K562 (cell line): ENCODE data around the gene SPINT1. TPM values are rescaled to one million over a fixed set of nuclear protein-coding genes. Genes with fewer than 3 reads are reported as not detected.

Experiments used
- CREB1 ChIP-seq, 2 experiments: sonication (generic) in 1 of 2; formaldehyde crosslinking in 1 of 2; IDR thresholded peaks; 2 replicates each; pipeline versions ENCODE4 v1.6.1 to v1.8.0; 2012 to 2022; ENCODE audit warnings: inconsistent platforms in 1 of 2, mild to moderate bottlenecking in 1 of 2, missing genetic modification reagents in 1 of 2, moderate library complexity in 1 of 2
- CTCF ChIP-seq, 3 experiments: IDR thresholded peaks in 2 of 3; conservative IDR thresholded peaks in 1 of 3; 2 replicates each; pipeline ENCODE4 v1.5.1; 2011 to 2012; ENCODE audit warnings: low read length in 3 of 3, mild to moderate bottlenecking in 3 of 3, control low read depth in 2 of 3, improper control_type of control experiment in 1 of 3, inconsistent platforms in 1 of 3, low read depth in 1 of 3, mixed read lengths in 1 of 3, moderate library complexity in 1 of 3; ENCODE audit not compliant: insufficient read depth in 2 of 3
- DEAF1 ChIP-seq: fragments of 450-650 bp; formaldehyde crosslinking; IDR thresholded peaks from 2 replicates; pipeline ENCODE4 v1.4.0; 2020; ENCODE audit warnings: mild to moderate bottlenecking, moderate library complexity
- HMG20B ChIP-seq: fragments of 250-450 bp; sonication (Bioruptor Pico); IDR thresholded peaks from 2 replicates; pipeline ENCODE4 v1.5.0; 2021; ENCODE audit warnings: mild to moderate bottlenecking
- IRF9 ChIP-seq: fragments of 450-650 bp; IDR thresholded peaks from 2 replicates; pipeline ENCODE4 v1.6.1; 2016; ENCODE audit warnings: missing biosample characterization, missing genetic modification characterization
- KDM1A ChIP-seq, 2 experiments: fragments of 450-650 bp; IDR thresholded peaks; 2 replicates each; pipeline ENCODE4 v1.6.1; 2016; ENCODE audit warnings: mild to moderate bottlenecking in 2 of 2
- MEIS2 ChIP-seq: fragments of 450-650 bp; IDR thresholded peaks from 2 replicates; pipeline ENCODE4 v1.6.1; 2014; ENCODE audit warnings: mild to moderate bottlenecking; ENCODE audit not compliant: partially characterized antibody
- NCOR1 ChIP-seq: fragments of 450-650 bp; IDR thresholded peaks from 2 replicates; pipeline ENCODE4 v1.6.1; 2016; ENCODE audit warnings: mild to moderate bottlenecking, moderate library complexity
- NFE2 ChIP-seq: IDR thresholded peaks from 2 replicates; pipeline ENCODE4 v1.6.1; 2014; ENCODE audit warnings: antibody characterized with exemption, low read depth
- POLR3A ChIP-seq: IDR thresholded peaks from 2 replicates; pipeline ENCODE4 v1.6.1; 2011; ENCODE audit warnings: borderline replicate concordance, mild to moderate bottlenecking, moderate library complexity; ENCODE audit not compliant: insufficient read length, insufficient read depth; ENCODE audit errors: extremely low read depth
- RUNX1 ChIP-seq: sonication (generic); IDR thresholded peaks from 2 replicates; pipeline ENCODE4 v1.6.1; 2016; ENCODE audit warnings: antibody characterized with exemption, low read depth
- SNIP1 ChIP-seq: fragments of 450-650 bp; IDR thresholded peaks from 2 replicates; pipeline ENCODE4 v1.7.1; 2017; ENCODE audit warnings: low read depth, mild to moderate bottlenecking
- TCF15 ChIP-seq: fragments of 250-450 bp; sonication (Bioruptor Pico); IDR thresholded peaks from 2 replicates; pipeline ENCODE4 v1.8.0; 2022; ENCODE audit warnings: moderate library complexity, mild to moderate bottlenecking, inconsistent platforms
- TCF7L2 ChIP-seq: fragments of 150-350 bp; IDR thresholded peaks from 2 replicates; pipeline ENCODE4 v1.6.1; 2016; ENCODE audit warnings: low read depth, mild to moderate bottlenecking, low read length, moderate library complexity
- TEAD1 ChIP-seq, 2 experiments: fragments of 450-650 bp in 1 of 2; sonication (generic) in 1 of 2; formaldehyde crosslinking; IDR thresholded peaks; 2 replicates each; pipeline versions ENCODE4 v1.4.0 to v1.8.0; 2020 to 2022; ENCODE audit warnings: mild to moderate bottlenecking in 2 of 2, missing genetic modification reagents in 1 of 2
- TSHZ1 ChIP-seq: fragments of 250-450 bp; sonication (Bioruptor Pico); IDR thresholded peaks from 2 replicates; pipeline ENCODE4 v1.4.0; 2020; ENCODE audit warnings: mild to moderate bottlenecking, moderate library complexity
- ZKSCAN1 ChIP-seq: fragments of 150-350 bp; IDR thresholded peaks from 2 replicates; pipeline ENCODE4 v1.6.1; 2016; ENCODE audit warnings: low read depth, low read length
- ZNF311 ChIP-seq: fragments of 250-450 bp; sonication (Bioruptor Pico); IDR thresholded peaks from 2 replicates; pipeline ENCODE4 v1.4.0; 2020; ENCODE audit warnings: mild to moderate bottlenecking, moderate library complexity
- ZNF445 ChIP-seq: fragments of 250-450 bp; sonication (Bioruptor Pico); IDR thresholded peaks from 2 replicates; pipeline ENCODE4 v1.4.0; 2020; ENCODE audit warnings: low read depth, mild to moderate bottlenecking, moderate library complexity
- ZNF57 ChIP-seq: fragments of 450-650 bp; formaldehyde crosslinking; IDR thresholded peaks from 2 replicates; pipeline ENCODE4 v1.4.0; 2020; ENCODE audit warnings: mild to moderate bottlenecking, moderate library complexity
- polyA plus RNA-seq, 8 experiments: library from polyadenylated mRNA; depleted of rRNA in 4 of 8; stranded (reverse) in 5 of 8; unstranded in 3 of 8; fragments of >200 nt; fragmentation: Nextera tagmentation in 2 of 8; fragmentation: Illumina TruSeq in 1 of 8; extraction: Ambion mirVana in 2 of 8; extraction: Trizol in 1 of 8; gene quantifications; 2 replicates each; pipeline versions ENCODE4 v1.2.1 to v1.2.3, GENCODE V29; 2011 to 2014; ENCODE audit warnings: inconsistent platforms in 1 of 8, missing spikeins in 1 of 8
- total RNA-seq, 7 experiments: library from RNA; depleted of rRNA in 6 of 7; stranded (reverse); fragments of >200 nt in 6 of 7; fragmentation: Illumina TruSeq in 2 of 7; extraction: Trizol in 2 of 7; gene quantifications; 2 replicates each; pipeline versions ENCODE4 v1.2.1 to v1.2.3, GENCODE V29; 2011 to 2021; ENCODE audit warnings: low replicate concordance in 1 of 7

Gene SPINT1
- total and polyA plus RNA-seq, 9 of the 15 experiments (the other 6 are each of a cell fraction or from before 2014, with no cell fraction given): 0.78 to 4.5 (median 1.5) TPM

- TF ChIP-seq CTCF (IDR thresholded peaks at IDR 0.05 in 2 of 3, conservative IDR thresholded peaks at IDR 0.05 in 1 of 3; ENCODE audit: insufficient read depth in 2 of 3, low read depth in 1 of 3, low read length in 3 of 3) (peak; percentile 94 to 98 (median 95)), CREB1 (IDR thresholded peaks at IDR 0.05) (no peak), CREB1 (CRISPR knock-in tag; IDR thresholded peaks at IDR 0.05) (peak; percentile 16; the same call in 1 of the 2 replicates), IRF9 (tag) (no peak), ZNF445 (CRISPR knock-in tag) (no peak), SNIP1 (no peak), TCF15 (CRISPR knock-in tag) (no peak), ZNF311 (CRISPR knock-in tag) (no peak), ZNF57 (no peak), TEAD1 (CRISPR knock-in tag; IDR thresholded peaks at IDR 0.05) (0 out of 4 replicates have a peak, but pooled peaks of 1 of the 2 experiments have one; percentile 20), TSHZ1 (CRISPR knock-in tag) (no peak), KDM1A (IDR thresholded peaks at IDR 0.05) (no peak), TCF7L2 (no peak), DEAF1 (peak; percentile 73), NCOR1 (no peak), NFE2 (no peak), ZKSCAN1 (no peak), HMG20B (no peak), RUNX1 (no peak), MEIS2 (no peak), POLR3A (no peak)
These were observed 13.9 kb downstream of the SPINT1 start (continued) for GRCh38 chr15:40857601-40858341.
